CD14-positive monocyte (primary cell): Measurements from ENCODE around the gene FGF14. TPM values are rescaled to one million over a fixed set of nuclear protein-coding genes. Genes with fewer than 3 reads are reported as not detected.
"Not testable (repeated sequence)": the region's sequence is repeated elsewhere in the genome, so short reads cannot be mapped to it uniquely, and the experiment has no call there.

Experiments
- DNase-seq, 3 donors: peaks; one replicate each; pipeline ENCODE4 v3.0.0-alpha.2; 2011 to 2022
- H2AFZ ChIP-seq: 2 replicates; pipeline ENCODE4 v1.6.0; 2012; ENCODE audit warnings: mild to moderate bottlenecking, low read depth, low read length, inconsistent platforms; ENCODE audit not compliant: insufficient read depth, poor library complexity, severe bottlenecking
- H3K27ac ChIP-seq, 2 donors: 1 replicate in 1 of 2; 2 replicates in 1 of 2; pipeline ENCODE4 v1.5.1; 2012 to 2013; ENCODE audit warnings: low read length in 2 of 2, control low read depth in 1 of 2, inconsistent platforms in 1 of 2, low read depth in 1 of 2, mild to moderate bottlenecking in 1 of 2
- H3K27me3 ChIP-seq, 2 donors: one replicate each; pipeline versions ENCODE4 v1.6.0 to v1.6.1; 2011 to 2013; ENCODE audit warnings: low read length in 2 of 2; ENCODE audit not compliant: control insufficient read depth in 2 of 2, insufficient read depth in 2 of 2
- H3K36me3 ChIP-seq, 2 donors: replicated peaks in 1 of 2; 1 replicate in 1 of 2; 2 replicates in 1 of 2; pipeline versions ENCODE4 v1.5.1 to v1.6.1; 2012 to 2013; ENCODE audit warnings: low read length in 2 of 2, control low read depth in 1 of 2, inconsistent platforms in 1 of 2, mild to moderate bottlenecking in 1 of 2; ENCODE audit not compliant: insufficient read depth in 2 of 2, control insufficient read depth in 1 of 2
- H3K4me1 ChIP-seq, 2 donors: 1 replicate in 1 of 2; 2 replicates in 1 of 2; pipeline versions ENCODE4 v1.5.1 to v1.6.1; 2012 to 2013; ENCODE audit warnings: low read length in 2 of 2, control low read depth in 1 of 2, inconsistent platforms in 1 of 2, mild to moderate bottlenecking in 1 of 2, moderate library complexity in 1 of 2; ENCODE audit not compliant: insufficient read depth in 2 of 2, control insufficient read depth in 1 of 2
- H3K4me2 ChIP-seq: replicated peaks from 2 replicates; pipeline ENCODE3; 2012; ENCODE audit warnings: low read length, moderate library complexity, mild to moderate bottlenecking; ENCODE audit not compliant: poor library complexity, severe bottlenecking; ENCODE audit errors: extremely low read depth
- H3K4me3 ChIP-seq, 3 experiments: fragments of 200-600 bp in 1 of 3; sonication (generic) in 1 of 3; replicated peaks in 1 of 3; 1 replicate in 2 of 3; 2 replicates in 1 of 3; pipeline ENCODE4 v1.5.1; 2011 to 2013; ENCODE audit warnings: low read length in 3 of 3, mild to moderate bottlenecking in 3 of 3, control low read depth in 2 of 3, low read depth in 2 of 3, inconsistent platforms in 1 of 3, moderate library complexity in 1 of 3
- H3K79me2 ChIP-seq: 2 replicates; pipeline ENCODE4 v1.6.0; 2012; ENCODE audit warnings: mild to moderate bottlenecking, control low read depth, inconsistent platforms, low read length, moderate library complexity; ENCODE audit not compliant: insufficient read depth
- H3K9ac ChIP-seq: 2 replicates; pipeline ENCODE4 v1.6.0; 2017; ENCODE audit warnings: low read length, mild to moderate bottlenecking; ENCODE audit not compliant: insufficient read depth, poor library complexity, severe bottlenecking
- H3K9me3 ChIP-seq, 2 donors: replicated peaks in 1 of 2; 1 replicate in 1 of 2; 2 replicates in 1 of 2; pipeline versions ENCODE4 v1.5.1 to v1.6.1; 2012 to 2013; ENCODE audit warnings: low read length in 2 of 2, control low read depth in 1 of 2; ENCODE audit not compliant: control insufficient read depth in 1 of 2, insufficient read depth in 1 of 2
- H4K20me1 ChIP-seq: 2 replicates; pipeline ENCODE4 v1.6.0; 2012; ENCODE audit warnings: mild to moderate bottlenecking, low read length, control low read depth, moderate library complexity; ENCODE audit not compliant: insufficient read depth
- H3K27ac Mint-ChIP-seq, 7 donors: one replicate each; pipeline ENCODE4 v1.8.0; 2020; ENCODE audit warnings: mild to moderate bottlenecking in 7 of 7, mixed read lengths in 7 of 7, moderate library complexity in 6 of 7, inconsistent platforms in 2 of 7
- H3K27me3 Mint-ChIP-seq, 3 donors: one replicate each; pipeline ENCODE4 v1.8.0; 2021 to 2022; ENCODE audit warnings: low read depth in 3 of 3, mild to moderate bottlenecking in 3 of 3, mixed read lengths in 3 of 3, moderate library complexity in 3 of 3, inconsistent platforms in 1 of 3
- H3K36me3 Mint-ChIP-seq, 2 donors: one replicate each; pipeline ENCODE4 v1.8.0; 2020; ENCODE audit warnings: mixed read lengths in 2 of 2, inconsistent platforms in 1 of 2, mild to moderate bottlenecking in 1 of 2
- H3K4me1 Mint-ChIP-seq: one replicate; pipeline ENCODE4 v1.8.0; 2020; ENCODE audit warnings: mild to moderate bottlenecking, mixed read lengths
- H3K4me3 Mint-ChIP-seq, 2 donors: one replicate each; pipeline ENCODE4 v1.8.0; 2020; ENCODE audit warnings: mild to moderate bottlenecking in 2 of 2, mixed read lengths in 2 of 2, moderate library complexity in 1 of 2
- H3K9me3 Mint-ChIP-seq, 7 donors: one replicate each; pipeline ENCODE4 v1.8.0; 2020 to 2022; ENCODE audit warnings: mixed read lengths in 7 of 7, mild to moderate bottlenecking in 6 of 7, moderate library complexity in 6 of 7, inconsistent platforms in 2 of 7
- WGBS: methylation state at CpG from one replicate; pipeline ENCODE4 v1.1.5; 2013; ENCODE audit warnings: missing lambda C conversion rate; ENCODE audit not compliant: insufficient coverage; 5-methylcytosine and 5-hydroxymethylcytosine counted together
- intact Hi-C, 2 donors: fragments of 100-400 bp; cut with micrococcal nuclease; formaldehyde crosslinking; loops; one replicate each; pipeline versions ENCODE4 v1.15.0 to v1.15.1; 2023
- polyA plus RNA-seq, 3 donors: library from polyadenylated mRNA; depleted of rRNA in 1 of 3; unstranded in 2 of 3; stranded (reverse) in 1 of 3; fragments of 300-500 nt in 2 of 3; fragments of >200 nt in 1 of 3; fragmentation: Illumina TruSeq in 2 of 3; gene quantifications; 1 replicate in 2 of 3; 2 replicates in 1 of 3; pipeline ENCODE4 v1.2.3, GENCODE V29; 2012 to 2021
- TF ChIP-seq, protein P1 (sequence below): fragments of 200-600 bp; IDR thresholded peaks from one replicate; pipeline ENCODE4 v1.8.0; 2022; ENCODE audit warnings: antibody characterized with exemption, mild to moderate bottlenecking

Gene FGF14
- polyA plus RNA-seq, 3 donors, result not detected

GRCh38 chr13:102073251-102073650 lies 328.6 kb downstream of the FGF14 start:
- no peaks in the 10 kb centered on the region for H3K79me2 ChIP-seq
- no peak overlapping the region for H3K4me2 ChIP-seq
- no peak overlapping the region for H3K27ac ChIP-seq
- no CpG with 5 or more reads among the region's 1 CpG for WGBS
- no peak for DNase-seq
- peaks cover 0 to 2% (median 2%) of the 10 kb centered on the region in 3 donors for H3K27me3 Mint-ChIP-seq
- no peaks in the 10 kb centered on the region for H3K4me1 Mint-ChIP-seq
- no peak overlapping the region for H2AFZ ChIP-seq
- H3K27me3 ChIP-seq, result no peaks in the 10 kb centered on the region
- H3K36me3 ChIP-seq, result no peaks in the 10 kb centered on the region
- peaks cover 4 to 5% of the 10 kb centered on the region in 2 donors for H3K9me3 ChIP-seq
- TF ChIP-seq, protein P1, sequence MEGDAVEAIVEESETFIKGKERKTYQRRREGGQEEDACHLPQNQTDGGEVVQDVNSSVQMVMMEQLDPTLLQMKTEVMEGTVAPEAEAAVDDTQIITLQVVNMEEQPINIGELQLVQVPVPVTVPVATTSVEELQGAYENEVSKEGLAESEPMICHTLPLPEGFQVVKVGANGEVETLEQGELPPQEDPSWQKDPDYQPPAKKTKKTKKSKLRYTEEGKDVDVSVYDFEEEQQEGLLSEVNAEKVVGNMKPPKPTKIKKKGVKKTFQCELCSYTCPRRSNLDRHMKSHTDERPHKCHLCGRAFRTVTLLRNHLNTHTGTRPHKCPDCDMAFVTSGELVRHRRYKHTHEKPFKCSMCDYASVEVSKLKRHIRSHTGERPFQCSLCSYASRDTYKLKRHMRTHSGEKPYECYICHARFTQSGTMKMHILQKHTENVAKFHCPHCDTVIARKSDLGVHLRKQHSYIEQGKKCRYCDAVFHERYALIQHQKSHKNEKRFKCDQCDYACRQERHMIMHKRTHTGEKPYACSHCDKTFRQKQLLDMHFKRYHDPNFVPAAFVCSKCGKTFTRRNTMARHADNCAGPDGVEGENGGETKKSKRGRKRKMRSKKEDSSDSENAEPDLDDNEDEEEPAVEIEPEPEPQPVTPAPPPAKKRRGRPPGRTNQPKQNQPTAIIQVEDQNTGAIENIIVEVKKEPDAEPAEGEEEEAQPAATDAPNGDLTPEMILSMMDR, result no peak
- intact Hi-C loops, result no loop called here
- H4K20me1 ChIP-seq, result no peaks in the 10 kb centered on the region
- H3K4me1 ChIP-seq, result no peaks in the 10 kb centered on the region
- H3K9me3 Mint-ChIP-seq, result peaks cover 0 to 7% (median 4%) of the 10 kb centered on the region in 7 donors
- H3K4me3 Mint-ChIP-seq, result no peak overlapping the region
- H3K9ac ChIP-seq, result no peak overlapping the region
- H3K4me3 ChIP-seq, result no peak overlapping the region
- H3K27ac Mint-ChIP-seq, result no peak overlapping the region
- no peaks in the 10 kb centered on the region for H3K36me3 Mint-ChIP-seq

- H3K27ac Mint-ChIP-seq, result no peak overlapping the region
- no peaks in the 10 kb centered on the region for H3K36me3 ChIP-seq
These were observed 330.1 kb downstream of the FGF14 start for GRCh38 chr13:102071711-102072110.

DNA sequence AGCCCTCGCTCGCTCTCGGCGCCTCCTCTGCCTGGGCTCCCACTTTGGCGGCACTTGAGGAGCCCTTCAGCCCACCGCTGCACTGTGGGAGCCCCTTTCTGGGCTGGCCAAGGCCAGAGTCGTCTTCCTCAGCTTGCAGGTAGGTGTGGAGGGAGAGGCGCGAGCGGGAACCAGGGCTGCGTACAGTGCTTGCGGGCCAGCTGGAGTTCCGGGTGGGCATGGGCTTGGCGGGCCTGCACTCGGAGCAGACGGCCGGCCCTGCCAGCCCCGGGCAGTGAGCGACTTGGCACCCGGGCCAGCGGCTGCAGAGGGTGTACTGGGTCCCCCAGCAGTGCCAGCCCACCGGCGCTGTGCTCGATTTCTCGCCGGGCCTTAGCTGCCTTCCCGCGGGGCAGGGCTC lies 333.5 kb downstream of the FGF14 start:
- H3K27ac ChIP-seq, H3K27ac Mint-ChIP-seq, H3K4me1 ChIP-seq, H2AFZ ChIP-seq, H3K4me3 ChIP-seq, H3K9me3 ChIP-seq, H3K27me3 ChIP-seq, H3K4me3 Mint-ChIP-seq, H3K36me3 ChIP-seq, H3K4me1 Mint-ChIP-seq, H3K79me2 ChIP-seq, DNase-seq, H3K4me2 ChIP-seq, H3K27me3 Mint-ChIP-seq, H3K9me3 Mint-ChIP-seq, H3K36me3 Mint-ChIP-seq, H3K9ac ChIP-seq, H4K20me1 ChIP-seq, intact Hi-C loops: not testable (repeated sequence)
- WGBS, result 98% methylated on average over 7 of the region's 28 CpGs

More at GRCh38 chr13:102071711-102072110, 330.1 kb downstream of the FGF14 start:
- H3K4me1 Mint-ChIP-seq, result no peaks in the 10 kb centered on the region
- Histone ChIP-seq H3K9me3 (peaks cover 4 to 7% of the 10 kb centered on the region in 2 donors), H3K27ac (no peak overlapping the region), H2AFZ (no peak overlapping the region), H3K27me3 (no peaks in the 10 kb centered on the region), H3K4me2 (no peak overlapping the region), H3K79me2 (no peaks in the 10 kb centered on the region), H3K4me1 (no peaks in the 10 kb centered on the region), H4K20me1 (no peaks in the 10 kb centered on the region), H3K9ac (no peak overlapping the region), H3K4me3 (no peak overlapping the region)
- TF ChIP-seq, protein P1, result no peak
- intact Hi-C loops, result no loop called here
- no peak for DNase-seq
- peaks cover 2 to 10% (median 7%) of the 10 kb centered on the region in 7 donors for H3K9me3 Mint-ChIP-seq
- peaks cover 0 to 4% (median 2%) of the 10 kb centered on the region in 3 donors for H3K27me3 Mint-ChIP-seq
- no peaks in the 10 kb centered on the region for H3K36me3 Mint-ChIP-seq
- no peak overlapping the region for H3K4me3 Mint-ChIP-seq
- WGBS, result no CpG with 5 or more reads among the region's 6 CpGs
